Stimulated activated naive B cell treated with anti-CD40 and anti-IgM and Interleukin-4, amounts not matched to agents 10 μg/mL and 1 μg/mL and 100 μg/mL, for 72 hours (primary cell): ENCODE measurements around the gene TTC21A.
A peak's percentile ranks its signal among the peaks of the same experiment; 100 is the strongest.
"Not testable (repeated sequence)": the region's sequence is repeated elsewhere in the genome, so short reads cannot be mapped to it uniquely, and the experiment has no call there.

Experiments used
- ATAC-seq, 2 donors: fragments of 150-1000 bp; cut with Tn5 transposase; replicated peaks; 2 replicates each; pipeline ENCODE4 v1.10.0; 2021; ENCODE audit warnings: moderate library complexity in 1 of 2
- DNase-seq: peaks from one replicate; pipeline ENCODE4 v3.0.0; 2021
- H3K27ac Mint-ChIP-seq: one replicate; pipeline ENCODE4 v1.8.0; 2022; ENCODE audit warnings: mild to moderate bottlenecking, mixed read lengths
- H3K27me3 Mint-ChIP-seq, 2 donors: one replicate each; pipeline ENCODE4 v1.8.0; 2022; ENCODE audit warnings: mixed read lengths in 2 of 2
- H3K36me3 Mint-ChIP-seq, 2 donors: one replicate each; pipeline ENCODE4 v1.8.0; 2022; ENCODE audit warnings: mixed read lengths in 2 of 2, mild to moderate bottlenecking in 1 of 2
- H3K4me1 Mint-ChIP-seq, 2 donors: one replicate each; pipeline ENCODE4 v1.8.0; 2022; ENCODE audit warnings: mixed read lengths in 2 of 2, mild to moderate bottlenecking in 1 of 2
- H3K4me3 Mint-ChIP-seq, 2 donors: one replicate each; pipeline ENCODE4 v1.8.0; 2022; ENCODE audit warnings: mild to moderate bottlenecking in 2 of 2, mixed read lengths in 2 of 2, moderate library complexity in 1 of 2
- H3K9me3 Mint-ChIP-seq, 2 donors: one replicate each; pipeline ENCODE4 v1.8.0; 2022; ENCODE audit warnings: mixed read lengths in 2 of 2, mild to moderate bottlenecking in 1 of 2

The TTC21A gene, protein sequence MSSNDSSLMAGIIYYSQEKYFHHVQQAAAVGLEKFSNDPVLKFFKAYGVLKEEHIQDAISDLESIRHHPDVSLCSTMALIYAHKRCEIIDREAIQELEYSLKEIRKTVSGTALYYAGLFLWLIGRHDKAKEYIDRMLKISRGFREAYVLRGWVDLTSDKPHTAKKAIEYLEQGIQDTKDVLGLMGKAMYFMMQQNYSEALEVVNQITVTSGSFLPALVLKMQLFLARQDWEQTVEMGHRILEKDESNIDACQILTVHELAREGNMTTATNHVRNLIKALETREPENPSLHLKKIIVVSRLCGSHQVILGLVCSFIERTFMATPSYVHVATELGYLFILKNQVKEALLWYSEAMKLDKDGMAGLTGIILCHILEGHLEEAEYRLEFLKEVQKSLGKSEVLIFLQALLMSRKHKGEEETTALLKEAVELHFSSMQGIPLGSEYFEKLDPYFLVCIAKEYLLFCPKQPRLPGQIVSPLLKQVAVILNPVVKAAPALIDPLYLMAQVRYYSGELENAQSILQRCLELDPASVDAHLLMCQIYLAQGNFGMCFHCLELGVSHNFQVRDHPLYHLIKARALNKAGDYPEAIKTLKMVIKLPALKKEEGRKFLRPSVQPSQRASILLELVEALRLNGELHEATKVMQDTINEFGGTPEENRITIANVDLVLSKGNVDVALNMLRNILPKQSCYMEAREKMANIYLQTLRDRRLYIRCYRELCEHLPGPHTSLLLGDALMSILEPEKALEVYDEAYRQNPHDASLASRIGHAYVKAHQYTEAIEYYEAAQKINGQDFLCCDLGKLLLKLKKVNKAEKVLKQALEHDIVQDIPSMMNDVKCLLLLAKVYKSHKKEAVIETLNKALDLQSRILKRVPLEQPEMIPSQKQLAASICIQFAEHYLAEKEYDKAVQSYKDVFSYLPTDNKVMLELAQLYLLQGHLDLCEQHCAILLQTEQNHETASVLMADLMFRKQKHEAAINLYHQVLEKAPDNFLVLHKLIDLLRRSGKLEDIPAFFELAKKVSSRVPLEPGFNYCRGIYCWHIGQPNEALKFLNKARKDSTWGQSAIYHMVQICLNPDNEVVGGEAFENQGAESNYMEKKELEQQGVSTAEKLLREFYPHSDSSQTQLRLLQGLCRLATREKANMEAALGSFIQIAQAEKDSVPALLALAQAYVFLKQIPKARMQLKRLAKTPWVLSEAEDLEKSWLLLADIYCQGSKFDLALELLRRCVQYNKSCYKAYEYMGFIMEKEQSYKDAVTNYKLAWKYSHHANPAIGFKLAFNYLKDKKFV (N-terminal part only)

DNA sequence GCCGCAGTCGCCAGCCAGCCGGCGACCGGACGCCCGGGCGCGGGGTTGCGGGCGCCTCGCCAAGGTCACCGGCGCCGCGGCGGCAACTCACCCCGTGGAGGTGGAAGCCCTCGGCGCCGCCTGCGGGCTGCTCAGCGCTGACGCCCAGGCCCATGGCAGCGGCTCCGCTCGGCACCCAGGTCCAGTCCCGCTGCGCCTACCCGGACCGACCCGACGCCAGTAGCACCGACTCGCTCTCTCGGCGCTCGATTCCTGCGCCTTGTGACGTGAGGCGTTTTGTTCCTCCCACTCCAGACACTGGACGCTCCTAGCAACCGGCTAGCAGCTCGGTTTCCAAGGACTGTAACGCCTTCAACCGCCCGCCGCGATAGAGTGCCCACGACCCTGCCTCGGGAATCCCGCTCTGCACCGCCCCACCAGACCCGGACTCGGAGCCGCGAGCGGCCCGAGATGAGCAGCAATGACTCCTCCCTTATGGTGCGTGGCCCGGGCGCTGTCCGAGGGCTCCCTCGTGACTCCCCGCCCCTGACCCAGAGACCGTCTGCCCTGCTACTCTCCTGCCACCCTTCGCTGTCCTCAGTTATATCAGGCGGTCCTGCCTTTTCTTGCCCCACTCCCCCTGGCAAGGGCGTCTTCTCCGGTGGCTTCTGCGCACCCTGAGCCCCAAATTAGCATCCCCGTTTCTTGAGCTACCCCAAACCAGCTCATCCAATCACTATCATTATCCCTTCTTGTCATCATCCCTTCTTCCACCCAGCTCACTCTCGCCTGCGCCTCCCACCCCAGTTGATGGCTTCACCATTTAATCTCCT is at the start of gene TTC21A, which contains the start of gene GORASP1:
Gene TTC21A, plus strand, starts transcription at position 293 of the 812 bp plus-strand sequence. Its CDS starts 158 bp downstream, at position 451.
Gene GORASP1, minus strand, starts transcription at position 240 of the 812 bp plus-strand sequence. Its CDS starts 86 bp downstream, at position 154.
- Mint-ChIP-seq H3K27ac (peak within 1 kb of the TSS; percentile 94), H3K4me1 (peaks cover 50 to 60% of the 10 kb centered on the region in 2 donors), H3K4me3 (peak within 1 kb of the TSS; percentile 90 to 91), H3K27me3 (no peaks in the 10 kb centered on the region), H3K9me3 (no peaks in the 10 kb centered on the region), H3K36me3 (peaks cover under 1 to 7% of the 10 kb centered on the region in 2 donors)
- peak; percentile 52 for DNase-seq
- ATAC-seq = peak; percentile 59 to 61

- not testable (repeated sequence) for H3K27me3 Mint-ChIP-seq, DNase-seq, H3K27ac Mint-ChIP-seq, H3K4me3 Mint-ChIP-seq, H3K9me3 Mint-ChIP-seq, ATAC-seq
- H3K4me1 Mint-ChIP-seq = peaks cover 24 to 54% of the 10 kb centered on the region in 2 donors
- peaks cover 6 to 16% of the 10 kb centered on the region in 2 donors for H3K36me3 Mint-ChIP-seq
These were observed 46.3 kb upstream of the TTC21A start for GRCh38 chr3:39061228-39061627.

- H3K27ac Mint-ChIP-seq = peak overlapping the region; percentile 26
- peaks cover 19 to 45% of the 10 kb centered on the region in 2 donors for H3K4me1 Mint-ChIP-seq
- ATAC-seq (no peak), DNase-seq (no peak)
- peaks cover 10 to 18% of the 10 kb centered on the region in 2 donors for H3K36me3 Mint-ChIP-seq
- no peak overlapping the region for H3K4me3 Mint-ChIP-seq
- H3K27me3 Mint-ChIP-seq = no peaks in the 10 kb centered on the region
- no peaks in the 10 kb centered on the region for H3K9me3 Mint-ChIP-seq
These were observed 45.3 kb upstream of the TTC21A start for GRCh38 chr3:39062180-39062579.

GRCh38 chr3:39063143-39063542 is 44.3 kb upstream of the TTC21A start:
- no peak for ATAC-seq
- Mint-ChIP-seq H3K9me3 (no peaks in the 10 kb centered on the region), H3K27me3 (no peaks in the 10 kb centered on the region), H3K36me3 (peaks cover 14 to 24% of the 10 kb centered on the region in 2 donors), H3K4me1 (peaks cover 18 to 41% of the 10 kb centered on the region in 2 donors), H3K4me3 (no peak overlapping the region), H3K27ac (no peak overlapping the region)
- DNase-seq = no peak

DNA sequence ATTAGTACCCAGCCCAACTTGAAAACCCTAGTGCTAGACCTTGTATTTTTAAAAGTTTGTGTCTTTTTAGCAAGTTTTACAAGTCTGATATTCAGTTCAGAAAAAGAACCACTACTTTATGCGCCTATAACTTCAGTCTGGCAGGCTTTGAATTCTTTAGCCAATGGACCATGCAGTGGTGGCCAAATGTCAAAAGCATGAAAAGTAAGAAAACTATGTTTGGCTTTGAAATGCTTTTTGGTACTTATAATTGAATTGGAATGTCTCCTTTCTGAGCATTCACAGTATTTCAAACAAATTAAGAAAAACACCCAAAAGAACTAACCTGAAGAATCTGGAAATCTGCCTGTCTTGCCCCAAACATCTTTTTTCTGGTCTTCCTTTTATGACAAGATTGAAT is 42.8 kb upstream of the TTC21A start:
- Mint-ChIP-seq H3K4me3 (no peak overlapping the region), H3K36me3 (peaks cover 14 to 21% of the 10 kb centered on the region in 2 donors), H3K9me3 (no peaks in the 10 kb centered on the region), H3K27me3 (no peaks in the 10 kb centered on the region), H3K4me1 (peaks cover 15 to 28% of the 10 kb centered on the region in 2 donors), H3K27ac (peak overlapping the region; percentile 75)
- DNase-seq (no peak), ATAC-seq (no peak)

- ATAC-seq (peak; percentile 100), DNase-seq (peak; percentile 39)
- Mint-ChIP-seq H3K4me1 (peaks cover 15 to 28% of the 10 kb centered on the region in 2 donors), H3K36me3 (peaks cover 16 to 23% of the 10 kb centered on the region in 2 donors), H3K4me3 (peak overlapping the region in 1 of 2 donors; percentile 17), H3K27ac (peak overlapping the region; percentile 75), H3K9me3 (no peaks in the 10 kb centered on the region), H3K27me3 (no peaks in the 10 kb centered on the region)
These were observed 42.3 kb upstream of the TTC21A start for GRCh38 chr3:39065197-39065596.

DNA sequence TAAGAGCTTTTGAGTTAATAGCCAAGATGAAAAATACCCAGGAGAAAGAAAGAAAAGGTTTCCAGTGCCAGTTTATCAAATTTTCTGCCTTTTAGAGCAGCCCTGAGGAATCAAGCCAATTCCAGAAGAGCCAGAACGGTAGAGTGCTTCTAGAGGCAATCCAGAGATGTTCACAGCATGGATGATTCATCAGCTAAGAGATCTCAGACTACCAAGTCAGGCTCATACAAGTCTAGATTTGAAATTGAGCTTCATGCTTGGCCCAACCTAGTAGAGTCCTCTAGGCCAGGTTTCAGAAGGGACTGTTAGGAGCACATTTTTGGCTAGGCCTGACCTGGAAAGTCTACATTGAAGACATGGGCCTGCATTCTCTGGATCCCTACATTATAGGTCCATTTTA is 40.2 kb upstream of the TTC21A start:
- Mint-ChIP-seq H3K9me3 (no peaks in the 10 kb centered on the region), H3K27ac (no peak overlapping the region), H3K4me1 (peaks cover 9 to 19% of the 10 kb centered on the region in 2 donors), H3K36me3 (peaks cover 19 to 35% of the 10 kb centered on the region in 2 donors), H3K4me3 (no peak overlapping the region), H3K27me3 (no peaks in the 10 kb centered on the region)
- ATAC-seq (no peak), DNase-seq (no peak)

- peaks cover 6 to 13% of the 10 kb centered on the region in 2 donors for H3K4me1 Mint-ChIP-seq
- no peak for DNase-seq
- peaks cover 26 to 47% of the 10 kb centered on the region in 2 donors for H3K36me3 Mint-ChIP-seq
- H3K4me3 Mint-ChIP-seq = no peak overlapping the region
- ATAC-seq = no peak
- no peaks in the 10 kb centered on the region for H3K9me3 Mint-ChIP-seq
- no peak overlapping the region for H3K27ac Mint-ChIP-seq
- no peaks in the 10 kb centered on the region for H3K27me3 Mint-ChIP-seq
These were observed 38.9 kb upstream of the TTC21A start for GRCh38 chr3:39068556-39068955.

- ATAC-seq = no peak
- H3K27me3 Mint-ChIP-seq = no peaks in the 10 kb centered on the region
These were observed 31.6 kb upstream of the TTC21A start for GRCh38 chr3:39075910-39076309.

GRCh38 chr3:39079530-39079929 is 27.9 kb upstream of the TTC21A start:
- H3K9me3 Mint-ChIP-seq = no peaks in the 10 kb centered on the region
- H3K36me3 Mint-ChIP-seq = peaks cover 28 to 44% of the 10 kb centered on the region in 2 donors
- peaks cover 8 to 15% of the 10 kb centered on the region in 2 donors for H3K4me1 Mint-ChIP-seq
- no peaks in the 10 kb centered on the region for H3K27me3 Mint-ChIP-seq
- H3K4me3 Mint-ChIP-seq = no peak overlapping the region
- DNase-seq (no peak), ATAC-seq (no peak)
- no peak overlapping the region for H3K27ac Mint-ChIP-seq

More at GRCh38 chr3:39075910-39076309, 31.6 kb upstream of the TTC21A start:
- H3K9me3 Mint-ChIP-seq = no peaks in the 10 kb centered on the region
- no peak for DNase-seq
- peaks cover 0 to 7% of the 10 kb centered on the region in 2 donors for H3K4me1 Mint-ChIP-seq
- no peak overlapping the region for H3K27ac Mint-ChIP-seq
- peaks cover 28 to 48% of the 10 kb centered on the region in 2 donors for H3K36me3 Mint-ChIP-seq
- no peak overlapping the region for H3K4me3 Mint-ChIP-seq

DNA sequence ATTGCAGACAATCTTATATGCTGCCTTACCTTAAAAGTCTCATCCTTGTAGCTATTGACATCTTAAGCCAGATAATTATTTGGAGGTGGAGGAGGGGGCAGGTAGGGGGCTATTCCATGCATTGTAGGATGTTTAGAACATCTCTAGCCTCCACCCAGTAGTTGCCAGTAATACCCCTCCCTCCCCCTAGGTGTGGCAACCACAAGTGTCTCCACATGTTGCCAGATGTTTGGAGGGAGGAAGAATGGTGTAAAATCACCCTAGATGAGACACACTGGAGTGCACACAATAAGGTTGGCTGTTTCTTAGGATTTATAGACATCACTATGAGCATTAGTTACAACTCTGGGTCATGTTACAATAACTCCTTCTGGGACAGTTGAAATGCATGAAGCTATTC is 27.5 kb upstream of the TTC21A start:
- no peak for ATAC-seq
- no peak for DNase-seq
- Mint-ChIP-seq H3K27ac (no peak overlapping the region), H3K36me3 (peaks cover 26 to 41% of the 10 kb centered on the region in 2 donors), H3K4me3 (no peak overlapping the region), H3K9me3 (no peaks in the 10 kb centered on the region), H3K4me1 (peaks cover 8 to 15% of the 10 kb centered on the region in 2 donors), H3K27me3 (no peaks in the 10 kb centered on the region)

DNA sequence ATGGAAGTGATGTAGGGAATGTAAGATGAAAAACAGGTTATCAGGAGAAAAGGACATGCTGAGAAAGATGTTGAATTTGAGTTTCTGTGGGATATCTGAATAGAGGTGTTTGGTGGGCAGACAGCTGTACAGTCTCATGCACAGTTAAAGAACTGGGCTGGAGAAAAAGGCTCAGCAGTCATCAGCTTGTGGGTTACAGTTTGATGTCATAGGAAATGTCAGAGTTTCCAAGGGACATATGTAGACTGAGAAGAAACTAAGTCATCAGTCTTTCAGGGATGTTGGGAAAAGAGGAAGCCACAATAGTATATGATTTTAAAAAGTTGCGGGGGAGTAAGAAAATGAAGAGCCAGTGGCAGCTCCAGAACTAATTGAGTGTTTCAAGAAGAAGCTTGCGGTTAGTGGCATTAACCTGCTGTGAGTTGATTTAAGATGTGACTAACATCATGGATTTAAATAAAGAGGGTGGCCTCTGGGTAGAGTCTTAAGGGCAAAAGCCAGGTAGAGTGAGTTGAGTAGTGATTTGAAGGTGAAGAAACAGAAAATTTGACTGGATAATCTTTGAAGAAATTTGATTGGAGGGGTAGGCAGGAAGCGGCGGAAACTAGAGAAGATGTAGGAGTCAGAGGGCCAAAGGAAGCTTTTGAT is 24.7 kb upstream of the TTC21A start:
- no peaks in the 10 kb centered on the region for H3K9me3 Mint-ChIP-seq
- no peak for DNase-seq
- H3K4me1 Mint-ChIP-seq = peaks cover 17 to 26% of the 10 kb centered on the region in 2 donors
- no peak for ATAC-seq
- H3K36me3 Mint-ChIP-seq = peaks cover 27 to 41% of the 10 kb centered on the region in 2 donors
- peak overlapping the region; percentile 44 for H3K27ac Mint-ChIP-seq
- H3K27me3 Mint-ChIP-seq = no peaks in the 10 kb centered on the region
- H3K4me3 Mint-ChIP-seq = no peak overlapping the region
